ENCODE results near the gene MED13L.

Gene MED13L

DNA sequence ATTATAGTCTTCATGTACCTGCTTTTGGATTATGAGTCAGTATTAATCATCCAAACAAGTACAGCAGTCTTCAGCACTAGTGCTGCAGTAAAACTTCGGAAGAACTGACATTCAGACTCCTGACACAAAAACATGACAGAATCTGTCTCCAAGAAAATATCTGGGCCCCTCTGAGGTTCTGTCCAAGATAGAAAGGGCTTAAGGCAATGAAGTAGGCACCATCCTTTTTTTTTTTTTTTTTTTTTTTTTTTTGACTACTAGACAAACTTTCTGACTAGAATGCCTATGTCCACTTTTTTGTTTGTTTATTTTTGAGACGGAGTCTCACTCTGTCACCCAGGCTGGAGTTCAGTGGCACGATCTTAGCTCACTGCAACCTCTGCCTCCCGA lies 112.5 kb downstream of the MED13L start:
- TF ChIP-seq, protein P1, sequence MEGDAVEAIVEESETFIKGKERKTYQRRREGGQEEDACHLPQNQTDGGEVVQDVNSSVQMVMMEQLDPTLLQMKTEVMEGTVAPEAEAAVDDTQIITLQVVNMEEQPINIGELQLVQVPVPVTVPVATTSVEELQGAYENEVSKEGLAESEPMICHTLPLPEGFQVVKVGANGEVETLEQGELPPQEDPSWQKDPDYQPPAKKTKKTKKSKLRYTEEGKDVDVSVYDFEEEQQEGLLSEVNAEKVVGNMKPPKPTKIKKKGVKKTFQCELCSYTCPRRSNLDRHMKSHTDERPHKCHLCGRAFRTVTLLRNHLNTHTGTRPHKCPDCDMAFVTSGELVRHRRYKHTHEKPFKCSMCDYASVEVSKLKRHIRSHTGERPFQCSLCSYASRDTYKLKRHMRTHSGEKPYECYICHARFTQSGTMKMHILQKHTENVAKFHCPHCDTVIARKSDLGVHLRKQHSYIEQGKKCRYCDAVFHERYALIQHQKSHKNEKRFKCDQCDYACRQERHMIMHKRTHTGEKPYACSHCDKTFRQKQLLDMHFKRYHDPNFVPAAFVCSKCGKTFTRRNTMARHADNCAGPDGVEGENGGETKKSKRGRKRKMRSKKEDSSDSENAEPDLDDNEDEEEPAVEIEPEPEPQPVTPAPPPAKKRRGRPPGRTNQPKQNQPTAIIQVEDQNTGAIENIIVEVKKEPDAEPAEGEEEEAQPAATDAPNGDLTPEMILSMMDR (IDR thresholded peaks at IDR 0.05), result no peak

DNA sequence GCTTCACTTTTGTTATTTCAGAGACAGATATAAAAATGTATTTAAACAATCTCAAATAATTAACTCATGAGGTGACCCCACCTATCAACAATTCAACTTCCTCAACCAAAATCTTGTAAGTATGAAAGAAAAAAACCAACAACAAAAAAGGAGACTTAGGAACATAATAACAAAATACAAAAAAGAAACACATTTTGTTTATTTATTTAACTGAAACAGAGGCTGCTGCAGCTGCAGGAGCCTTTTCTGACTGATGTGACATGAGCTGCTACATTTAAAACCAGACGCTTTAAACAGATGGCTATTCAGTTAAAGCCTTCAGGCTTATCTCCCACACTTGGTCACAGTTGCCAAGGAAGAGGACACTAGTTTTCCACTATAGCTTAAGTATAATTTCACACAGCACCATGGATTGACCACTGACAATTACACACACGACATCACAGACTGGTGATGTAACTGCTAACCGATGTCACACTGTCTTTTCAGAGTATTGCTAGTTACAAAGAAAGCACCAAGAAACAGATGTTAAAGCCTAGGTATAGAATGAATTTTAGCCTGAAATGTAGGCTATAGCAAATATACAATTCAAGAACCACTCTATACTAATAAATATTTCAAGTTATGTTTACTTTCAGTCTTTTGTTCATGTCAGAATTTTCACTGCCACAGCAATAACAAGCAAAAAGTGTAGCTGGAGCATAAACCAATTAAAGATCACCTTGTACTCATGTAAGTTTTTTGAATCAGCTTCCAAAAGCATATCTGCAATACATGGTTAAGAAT lies 113.0 kb downstream of the MED13L start:
- TF ChIP-seq, protein P1 (IDR thresholded peaks at IDR 0.05), result no peak

DNA sequence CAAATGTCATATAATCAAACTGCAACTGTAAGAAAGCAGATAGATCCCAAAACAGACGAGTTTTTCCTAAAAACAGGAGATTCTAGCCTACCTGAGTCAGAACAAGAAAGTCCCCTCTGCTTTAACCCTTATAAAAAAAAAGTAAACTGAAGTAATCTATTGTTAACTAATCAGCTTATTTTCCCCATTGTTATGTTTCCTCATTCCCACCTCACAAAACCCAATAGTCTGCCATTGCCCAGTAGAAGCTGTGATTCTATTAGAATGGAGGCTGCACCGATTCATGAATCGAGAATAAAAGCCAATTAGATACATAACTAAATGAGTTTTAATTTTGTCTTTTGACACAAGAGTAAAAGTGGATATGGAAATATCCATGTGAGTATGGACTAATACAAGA lies 115.4 kb downstream of the MED13L start:
- TF ChIP-seq, protein P1 (IDR thresholded peaks at IDR 0.05), result no peak

DNA sequence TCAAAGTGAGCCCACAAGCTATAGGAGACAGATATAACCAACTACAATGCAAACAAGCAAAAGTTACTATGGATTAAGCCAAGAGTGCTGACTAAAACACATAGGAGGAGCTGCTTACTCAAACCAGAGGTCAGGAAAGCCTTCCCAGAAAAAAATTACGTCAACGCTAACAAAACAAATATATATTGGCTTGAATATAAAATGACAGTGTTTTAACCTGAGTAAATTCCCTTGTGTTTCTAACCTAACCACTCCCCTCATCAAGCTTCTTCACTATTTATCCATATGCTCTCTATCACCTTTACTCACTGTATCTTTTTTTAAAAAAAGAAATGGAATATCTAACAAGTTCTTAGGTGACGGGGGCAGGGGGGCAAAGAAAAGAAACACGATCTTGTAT lies 115.9 kb downstream of the MED13L start:
- TF ChIP-seq, protein P1 (IDR thresholded peaks at IDR 0.05), result no peak

DNA sequence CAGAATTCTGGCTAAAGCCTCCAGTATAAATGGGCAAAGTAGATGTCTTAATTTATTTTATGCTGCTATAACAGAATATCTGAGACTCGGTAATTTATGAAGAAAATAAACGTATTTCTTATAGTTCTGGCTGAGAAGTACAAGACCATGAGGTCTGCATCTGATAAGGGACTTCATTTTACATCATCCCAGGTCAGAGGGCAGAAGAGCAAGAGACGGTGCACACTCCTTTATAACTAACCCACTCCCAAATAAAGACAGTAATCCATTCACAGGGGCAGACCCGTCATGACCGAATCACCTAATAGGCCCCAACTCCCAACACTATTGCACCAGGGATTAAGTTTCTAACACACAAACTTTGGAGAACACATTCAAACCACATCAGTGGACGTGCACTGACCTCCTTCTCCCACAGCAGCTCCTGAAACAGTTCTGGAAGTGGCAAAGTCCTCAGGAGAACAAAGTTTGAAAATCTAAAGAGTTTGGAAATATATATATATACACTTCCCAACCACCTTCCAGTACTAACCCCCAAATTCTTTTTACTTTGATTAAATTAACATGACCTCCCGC lies 116.5 kb downstream of the MED13L start:
- TF ChIP-seq, protein P1 (IDR thresholded peaks at IDR 0.05), result no peak

DNA sequence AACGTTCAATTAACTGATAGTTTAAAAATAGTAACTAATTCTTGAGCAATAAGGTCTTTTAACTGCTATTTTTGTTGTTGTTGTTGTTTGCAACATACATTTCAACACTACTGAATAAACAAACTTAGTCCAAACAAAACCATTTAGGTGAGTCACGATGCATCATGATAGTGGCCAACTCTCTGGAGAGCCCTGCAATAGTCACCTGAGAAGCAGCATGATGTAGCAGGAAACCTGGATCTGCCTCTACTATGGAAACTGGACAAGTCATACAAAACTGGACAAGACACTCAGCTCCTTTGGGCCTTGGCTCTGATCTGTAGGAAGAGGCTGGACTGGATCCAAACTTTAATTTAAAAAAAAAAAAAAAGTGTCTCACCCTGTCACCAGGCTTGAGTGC lies 117.3 kb downstream of the MED13L start:
- TF ChIP-seq, protein P1 (IDR thresholded peaks at IDR 0.05), result no peak

DNA sequence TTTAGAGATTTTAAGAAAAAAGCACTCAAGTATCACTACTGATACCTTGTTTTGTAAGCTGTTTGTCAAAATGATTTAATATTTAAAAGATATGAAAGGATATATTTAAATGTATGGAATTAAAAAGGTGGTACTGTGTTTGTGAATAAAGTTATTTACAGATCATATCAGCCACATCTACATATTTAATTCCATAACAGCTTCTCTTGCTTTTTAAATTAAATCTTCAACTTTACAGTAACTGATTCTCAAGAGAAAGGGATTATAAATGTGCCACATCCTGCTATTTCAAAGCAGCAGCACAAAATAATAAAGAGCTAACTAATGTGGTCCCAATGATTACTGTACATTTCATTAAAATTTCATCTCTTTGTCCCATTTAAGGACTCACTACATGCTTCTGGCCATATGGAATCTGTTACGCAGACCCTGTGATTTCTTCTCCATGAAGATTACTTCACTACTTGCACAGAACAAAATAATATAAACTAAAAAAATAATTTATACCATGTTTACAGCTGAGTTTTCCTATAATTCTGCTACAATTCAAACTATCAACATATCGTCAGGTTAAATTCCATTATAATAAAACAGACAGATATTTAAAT lies 117.8 kb downstream of the MED13L start:
- TF ChIP-seq, protein P1 (IDR thresholded peaks at IDR 0.05), result no peak
